ENCODE measurements around the gene ANK2.
"Not testable (repeated sequence)": the region's sequence is repeated elsewhere in the genome, so short reads cannot be mapped to it uniquely, and the experiment has no call there.

ANK2 gene

DNA sequence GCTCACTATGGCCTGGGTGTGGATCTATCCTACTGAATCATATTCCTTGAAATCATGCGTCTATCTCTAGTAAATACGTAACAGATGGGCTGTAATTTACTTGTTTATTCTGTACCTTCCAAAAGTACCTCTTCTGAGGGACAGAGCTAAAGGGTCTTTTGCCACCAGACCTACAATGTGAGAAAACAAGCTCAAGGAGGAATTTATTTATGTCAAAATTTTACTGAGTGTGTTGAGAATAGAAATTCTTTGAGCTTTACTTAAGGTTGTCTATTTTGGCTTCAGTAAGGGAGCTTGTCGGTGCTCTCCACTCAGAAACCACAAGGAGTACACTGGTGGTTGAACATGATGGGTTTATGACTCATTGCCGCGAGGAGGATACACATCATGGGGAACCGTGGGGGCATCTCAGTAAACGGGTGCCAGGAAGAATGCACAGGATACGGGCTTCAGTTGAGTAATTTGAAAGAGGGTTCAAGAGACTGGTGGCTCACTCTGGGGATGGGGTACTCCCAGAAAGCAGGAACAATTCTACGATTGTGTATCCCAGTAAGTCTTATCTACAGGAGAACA, 3.0 kb downstream of the ANK2 start:
- no peak for DNase-seq

DNA sequence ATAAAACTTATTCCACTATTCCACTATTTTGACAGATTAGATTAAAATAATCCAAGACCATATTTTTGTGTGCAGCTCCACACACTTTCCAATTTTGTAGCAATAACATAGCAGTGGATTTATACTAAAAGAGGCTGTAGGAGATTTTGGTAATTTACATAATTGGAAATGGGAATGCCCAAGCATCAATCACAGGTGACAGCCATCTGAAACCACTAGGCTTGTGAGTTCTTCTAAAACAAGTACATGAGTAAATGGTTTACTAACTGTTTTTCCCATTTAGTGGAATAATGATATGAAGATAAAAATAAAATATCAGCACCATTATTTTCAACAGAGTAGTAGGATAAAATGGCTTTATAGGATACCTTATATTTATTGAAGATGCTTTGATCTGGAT, 4.4 kb downstream of the ANK2 start:
- DNase-seq: no peak

DNA sequence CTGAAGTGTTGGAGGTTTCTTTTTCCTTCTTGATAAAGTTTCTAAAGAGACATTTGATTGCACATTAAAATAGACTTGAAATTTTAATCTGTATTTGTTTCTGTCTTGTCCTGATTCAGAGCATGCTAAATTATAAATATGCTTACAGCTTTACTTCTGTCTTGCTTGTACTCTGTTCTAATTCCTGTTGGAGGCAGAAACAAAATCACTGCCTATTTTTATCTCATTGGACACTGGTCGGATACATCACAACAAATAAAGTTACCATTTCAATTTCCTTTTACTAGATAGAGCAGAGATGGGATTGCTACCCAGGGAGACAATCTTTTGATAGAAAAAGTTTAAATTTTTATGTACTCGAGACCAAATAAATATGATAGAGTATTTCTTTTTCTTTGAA, 6.9 kb downstream of the ANK2 start:
- DNase-seq: no peak

DNA sequence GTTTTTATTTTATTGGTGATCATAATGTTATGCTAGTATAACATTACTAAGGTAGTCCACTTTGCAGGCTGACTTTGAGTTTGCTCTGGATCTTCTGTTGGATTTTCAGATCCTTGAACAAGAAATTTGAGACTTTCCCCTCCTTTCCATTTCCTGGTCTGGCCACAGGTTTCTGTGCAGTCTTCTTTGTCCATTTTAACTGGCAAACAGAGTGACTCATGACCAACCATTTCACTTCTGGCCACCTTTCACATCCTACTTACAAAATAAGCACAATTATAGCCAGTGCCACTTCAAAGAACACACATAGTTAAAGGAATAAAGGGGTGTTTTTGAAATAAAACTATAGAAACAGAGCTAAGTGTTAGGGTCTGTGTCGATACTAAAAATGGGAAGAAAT, 8.4 kb downstream of the ANK2 start:
- DNase-seq: no peak

DNA sequence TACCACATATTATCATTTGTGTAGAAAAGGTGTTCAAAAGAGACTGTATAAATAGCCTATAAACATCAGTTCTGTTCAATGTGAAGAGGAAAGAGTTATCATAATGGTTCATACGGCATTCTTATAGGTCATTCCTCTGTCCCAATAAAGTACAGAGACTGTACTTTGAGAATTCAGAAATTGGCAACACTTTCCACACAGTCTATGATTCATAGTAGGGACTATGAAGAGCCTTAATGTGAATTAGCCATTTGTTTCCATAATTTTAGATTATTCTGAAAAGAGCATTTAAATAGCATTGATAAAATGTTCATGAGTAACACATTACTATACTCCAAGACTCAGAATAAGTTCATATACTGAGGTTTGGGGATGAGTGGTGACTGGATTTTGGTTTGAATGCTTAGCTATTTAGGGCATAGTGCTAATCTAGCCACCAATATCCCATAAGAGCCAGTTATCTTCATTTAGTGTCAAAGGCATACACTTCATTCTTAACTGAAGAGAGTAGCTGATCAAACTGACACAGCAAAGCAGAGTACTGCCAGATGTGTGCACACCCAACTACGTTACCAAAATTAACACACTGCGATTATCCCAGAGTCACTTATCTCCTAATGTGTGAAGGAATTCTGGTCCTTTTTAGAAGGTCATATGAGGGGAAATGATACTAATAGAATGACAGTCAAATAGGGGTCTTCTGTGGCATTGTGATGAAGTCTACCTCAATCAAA, 10.2 kb downstream of the ANK2 start:
- no peak for DNase-seq

DNA sequence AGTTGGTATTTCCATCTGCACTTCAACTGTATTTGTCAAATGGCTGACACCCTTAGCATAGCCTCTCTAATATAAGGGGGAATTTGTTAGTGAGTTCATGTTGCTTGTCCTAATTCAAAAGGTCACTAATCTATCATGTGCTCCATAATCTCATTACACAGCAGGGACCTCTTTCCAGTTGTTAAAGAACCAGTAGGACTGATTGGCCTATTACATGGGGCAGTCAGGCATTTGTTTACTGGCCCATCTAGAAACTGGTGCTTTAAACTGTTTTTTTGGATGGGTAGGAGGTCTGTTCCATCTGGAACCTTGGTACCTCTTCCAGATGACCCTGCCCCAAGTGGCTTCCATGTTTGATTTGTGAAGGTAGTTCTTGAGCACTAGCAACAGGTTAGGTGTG, 11.4 kb downstream of the ANK2 start:
- no peak for DNase-seq

DNA sequence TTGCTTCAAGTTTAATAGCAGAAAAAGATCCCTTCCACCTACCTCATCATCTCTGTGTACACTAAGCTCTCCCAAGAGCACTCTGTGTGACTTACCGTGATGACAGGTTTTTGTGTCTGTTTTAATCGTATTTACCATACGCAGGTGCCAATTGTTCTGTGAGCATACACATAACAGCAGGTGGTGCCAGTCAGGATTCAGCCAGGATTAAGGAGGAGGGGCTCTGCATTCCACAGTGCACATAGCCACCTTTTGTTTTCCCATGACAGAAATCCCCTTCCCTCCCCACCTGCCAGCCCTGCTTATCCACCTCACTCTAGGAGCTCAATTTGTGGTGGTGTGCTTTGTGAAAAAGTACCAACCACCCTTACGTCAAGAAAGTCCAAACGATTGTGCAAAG, 14.8 kb downstream of the ANK2 start:
- DNase-seq: no peak

DNA sequence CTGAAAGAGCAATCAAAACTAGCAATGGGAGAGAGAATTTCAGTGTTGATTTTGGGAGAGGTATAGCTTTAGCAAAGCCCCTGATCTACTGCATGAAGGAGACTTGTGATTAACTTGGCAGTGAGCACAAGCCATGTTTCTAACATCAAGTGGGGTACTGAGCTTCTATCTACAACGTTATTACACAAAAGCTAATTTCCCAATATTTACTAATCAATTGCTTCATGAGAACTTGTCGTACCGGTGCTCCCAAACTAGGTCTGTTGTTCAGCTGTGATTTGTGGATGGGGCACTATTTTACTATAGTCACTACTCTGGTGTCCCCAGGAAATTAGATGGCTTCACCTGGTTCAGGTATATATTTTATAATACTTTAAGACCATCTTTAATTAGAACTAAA, 16.2 kb downstream of the ANK2 start:
- no peak for DNase-seq

DNA sequence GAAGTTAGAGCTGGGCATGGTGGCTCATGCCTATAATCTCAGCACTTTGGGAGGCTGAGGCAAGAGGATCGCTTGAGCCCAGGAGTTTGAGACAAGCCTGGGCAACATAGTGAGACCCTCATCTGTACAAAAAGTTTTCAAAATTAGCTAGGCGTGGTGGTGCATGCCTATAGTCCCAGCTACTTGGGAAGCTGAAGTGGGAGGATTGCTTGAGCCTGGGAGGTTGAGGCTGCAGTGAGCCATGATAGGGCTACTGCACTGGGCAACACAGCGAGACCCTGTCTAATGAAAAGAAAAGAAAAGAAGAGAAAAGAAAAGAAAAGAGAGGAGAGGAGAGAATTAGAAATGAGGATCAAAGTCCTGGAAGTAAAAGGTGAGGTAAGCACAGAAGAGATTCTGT, 19.3 kb downstream of the ANK2 start:
- not testable (repeated sequence) for DNase-seq

DNA sequence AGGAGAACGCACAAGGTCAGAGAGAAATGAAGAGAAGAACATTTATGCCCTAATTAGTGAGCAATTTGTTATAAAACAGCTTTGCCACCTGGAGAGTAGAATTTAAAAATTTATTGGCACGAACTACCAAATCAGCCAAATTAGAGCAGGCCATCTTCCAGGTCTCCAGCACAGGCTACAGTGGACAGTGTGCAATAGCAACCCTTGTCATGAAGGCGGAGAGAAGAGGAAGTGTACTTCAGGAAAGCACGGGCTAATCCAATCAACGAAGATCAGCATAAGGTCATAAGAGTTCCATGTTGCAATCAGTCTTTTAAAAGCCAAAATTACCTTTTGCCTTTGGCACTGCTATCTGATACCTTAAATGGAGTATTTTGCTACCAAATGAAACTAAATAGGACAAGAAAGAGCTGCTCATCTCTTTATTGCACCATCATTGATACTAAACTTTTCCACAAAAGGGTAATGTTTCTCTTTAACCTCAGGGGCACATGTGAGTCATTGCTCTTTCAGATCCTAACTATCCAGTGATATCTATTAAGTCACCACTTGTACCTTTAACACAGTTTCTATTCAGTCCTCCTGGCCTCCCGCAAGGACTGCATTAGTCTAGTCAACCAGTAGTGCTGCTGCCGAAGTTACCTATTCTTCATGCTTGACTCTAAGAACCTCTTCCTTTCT, 19.9 kb downstream of the ANK2 start:
- DNase-seq: no peak

DNA sequence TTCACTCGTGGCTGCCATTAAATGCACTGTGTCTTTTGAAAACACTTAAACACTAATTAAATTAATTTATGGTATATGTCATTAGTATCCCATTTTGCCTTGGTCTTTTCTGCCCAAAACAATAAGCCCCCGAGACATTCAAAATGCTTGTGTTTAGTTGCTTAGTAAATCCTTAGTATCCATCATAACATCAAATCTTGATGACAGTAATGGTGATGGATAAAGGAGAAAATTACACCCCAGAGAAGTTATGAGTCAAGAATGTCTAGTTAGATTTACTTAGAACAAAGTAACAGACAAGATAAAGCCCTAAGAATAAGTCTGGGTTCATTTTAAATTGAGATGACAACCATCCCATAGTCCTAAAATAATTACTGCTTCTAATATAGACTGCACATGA, 21.3 kb downstream of the ANK2 start:
- no peak for DNase-seq

DNA sequence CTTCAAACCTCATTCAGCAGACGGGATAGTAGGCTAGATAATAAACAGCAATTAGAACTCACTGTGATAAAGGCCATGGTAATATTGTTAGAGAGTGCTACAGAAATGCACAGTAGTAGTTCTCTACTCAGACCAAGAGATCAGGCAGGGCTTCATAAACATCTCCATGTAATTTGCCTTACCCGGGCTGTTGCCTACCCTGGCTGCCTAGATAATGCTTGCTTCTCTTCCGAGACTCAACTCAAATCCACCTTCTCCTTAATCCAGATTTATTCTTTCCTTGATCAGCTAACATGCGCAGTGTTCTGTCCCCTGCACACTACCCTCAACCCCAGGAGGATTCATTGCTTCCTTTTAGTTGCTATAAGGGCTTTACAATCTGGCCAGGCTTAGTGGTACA, 21.8 kb downstream of the ANK2 start:
- DNase-seq: no peak

DNA sequence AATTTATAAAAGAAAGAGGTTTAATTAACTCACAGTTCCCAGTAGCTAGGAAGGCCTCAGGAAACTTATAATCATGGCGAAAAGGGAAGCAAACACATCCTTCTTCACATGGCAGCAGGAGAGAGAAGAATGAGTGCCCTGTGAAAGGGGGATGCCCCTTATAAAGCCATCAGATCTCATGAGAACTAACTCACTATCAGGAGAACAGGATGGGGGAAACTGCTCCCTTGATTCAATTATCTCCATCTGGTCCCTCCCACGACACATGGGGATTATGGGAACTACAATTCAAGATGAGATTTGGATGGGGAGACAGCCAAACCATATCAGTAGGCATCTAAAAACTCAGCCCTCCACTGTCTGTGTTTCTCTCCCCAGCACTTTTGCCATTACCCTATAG, 22.4 kb downstream of the ANK2 start:
- no peak for DNase-seq

DNA sequence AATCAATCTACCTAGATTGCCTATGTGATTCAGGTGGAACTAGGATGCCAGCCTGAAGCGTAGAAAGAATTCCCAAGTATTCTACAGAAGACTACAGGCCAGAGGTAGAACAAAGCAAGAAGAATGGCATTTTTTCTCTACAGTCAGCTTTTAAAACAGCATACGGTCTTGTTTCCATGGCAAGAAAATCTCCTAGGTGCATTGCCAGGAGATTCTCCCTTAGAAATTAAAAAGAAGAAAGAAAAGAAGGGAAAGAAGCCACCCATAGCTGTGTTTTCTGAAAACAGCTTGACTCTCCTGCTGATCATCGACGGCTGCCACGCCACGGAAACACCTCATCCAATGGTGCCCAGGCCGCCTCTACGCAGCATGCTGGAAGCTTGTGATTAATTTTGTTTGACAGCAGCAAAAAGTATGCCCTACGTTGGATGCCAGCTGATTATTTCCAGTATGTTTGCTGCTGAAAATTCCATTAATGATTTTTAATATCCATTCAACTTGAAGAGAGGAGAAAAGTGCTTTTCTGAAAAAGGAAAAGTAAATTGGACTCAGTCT, 24.1 kb downstream of the ANK2 start:
- DNase-seq: no peak

DNA sequence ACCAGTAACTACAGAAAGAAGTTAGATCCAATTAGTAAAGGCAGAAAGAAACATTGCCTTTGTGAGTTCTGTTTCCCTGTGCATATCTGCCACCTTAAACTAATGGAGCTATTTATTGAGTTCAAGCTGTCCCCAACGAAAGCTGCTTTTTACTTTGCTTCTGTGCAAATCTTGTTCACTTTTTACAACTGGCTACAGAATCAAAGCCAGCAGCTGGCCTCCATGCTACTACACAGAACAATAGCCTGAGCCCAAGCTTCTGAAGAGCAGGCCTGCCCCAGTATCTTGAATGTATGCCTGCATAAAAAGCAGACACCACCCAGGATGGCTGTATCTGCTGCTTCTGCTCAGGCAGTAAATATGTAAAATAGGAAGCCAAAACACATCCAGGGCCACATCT, 28.1 kb downstream of the ANK2 start:
- DNase-seq: no peak

DNA sequence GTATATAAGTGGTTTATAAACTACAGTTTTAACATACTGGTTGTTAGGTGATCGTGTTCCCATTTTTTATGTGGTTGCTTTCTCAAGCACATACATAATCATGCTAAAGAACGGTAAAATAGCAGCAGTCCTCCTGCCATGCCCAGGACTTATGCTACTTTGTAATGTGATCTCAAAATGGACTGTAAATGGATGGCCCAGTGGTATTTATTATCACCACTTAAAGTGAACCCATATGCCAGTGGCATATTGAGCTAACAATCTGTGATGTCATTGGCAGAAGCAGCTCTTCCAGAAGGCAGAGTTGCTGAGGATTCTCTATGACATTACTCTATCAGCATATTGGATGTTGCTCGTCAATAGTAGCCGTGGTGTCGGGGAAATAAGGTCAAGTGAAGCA, 28.6 kb downstream of the ANK2 start:
- DNase-seq: no peak

DNA sequence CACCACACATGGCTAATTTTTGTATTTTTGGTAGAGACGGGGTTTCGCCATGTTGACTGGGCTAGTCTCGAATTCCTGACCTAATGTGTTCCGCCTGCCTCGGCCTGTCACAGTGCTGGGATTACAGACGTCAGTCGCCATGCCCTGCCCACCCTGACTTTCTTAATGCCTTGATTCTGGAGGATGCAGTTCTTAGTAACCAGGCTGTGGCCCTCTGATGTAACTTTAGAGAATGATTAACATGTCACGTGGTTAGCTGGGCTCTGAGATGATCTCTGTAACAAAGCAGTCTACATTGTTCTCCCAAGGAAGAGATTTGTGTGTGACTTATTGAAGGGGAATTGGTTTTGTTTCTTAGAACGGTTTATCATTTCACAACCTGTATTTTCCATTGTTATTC, 30.6 kb downstream of the ANK2 start:
- DNase-seq: no peak

DNA sequence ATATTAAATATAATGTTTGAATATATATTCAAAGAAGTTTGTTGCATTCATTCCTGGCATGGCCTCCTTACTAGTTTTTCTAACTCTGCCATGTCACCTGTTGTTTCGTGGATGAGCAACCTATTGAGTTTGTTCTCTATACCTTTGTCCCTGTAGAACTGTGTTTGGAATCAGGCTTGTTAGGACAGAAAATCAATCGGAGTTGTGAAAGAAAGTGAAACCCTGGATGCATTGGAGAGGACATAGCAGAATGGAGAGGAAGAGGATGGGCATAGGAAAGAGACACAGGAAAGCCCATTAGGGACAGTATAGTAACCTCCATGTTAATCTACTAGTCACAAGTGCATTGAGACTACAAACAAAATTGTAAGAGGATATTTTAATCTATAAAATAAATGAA, 31.2 kb downstream of the ANK2 start:
- DNase-seq: no peak

DNA sequence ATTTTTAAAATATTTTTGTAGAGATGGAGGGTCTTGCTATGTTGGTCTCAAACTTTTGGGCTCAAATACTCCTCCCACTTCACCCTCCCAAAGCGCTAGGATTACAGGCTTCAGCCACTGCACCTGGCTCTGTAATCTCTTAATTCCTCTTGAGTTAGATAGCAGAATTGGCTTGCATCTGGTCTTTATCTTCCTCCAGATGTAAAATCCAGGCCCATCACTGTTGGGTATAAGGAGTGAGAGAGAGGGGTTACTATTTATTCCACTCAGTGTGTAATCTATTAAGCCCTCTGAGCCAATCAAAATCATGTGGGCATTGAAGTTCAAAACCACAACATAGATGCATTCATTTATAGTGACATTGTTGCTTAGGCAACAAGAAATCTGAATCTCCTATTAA, 33.9 kb downstream of the ANK2 start:
- DNase-seq: no peak

DNA sequence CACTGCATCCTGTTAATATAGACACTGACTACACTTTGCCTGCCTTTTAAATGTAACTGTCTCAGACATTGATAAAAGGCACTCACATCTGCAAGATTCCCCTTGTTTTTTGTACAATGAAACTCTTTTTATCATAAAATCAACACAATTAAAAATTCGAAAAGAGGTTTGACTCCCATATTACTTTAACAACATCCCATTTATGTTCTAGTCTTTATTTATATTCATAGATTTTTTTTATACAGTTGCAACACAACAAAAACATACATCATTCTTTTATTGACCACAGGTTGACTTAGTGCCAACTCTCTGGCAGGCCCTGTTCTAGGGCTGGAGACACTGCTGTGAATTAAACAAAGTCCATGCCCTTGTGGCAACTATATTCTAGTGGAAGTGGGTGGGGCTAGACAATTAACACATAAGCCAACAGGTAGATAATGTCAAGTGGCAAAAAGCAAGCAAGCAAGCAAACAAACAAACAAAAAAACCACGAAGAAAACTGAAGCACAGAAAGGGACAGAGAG, 36.8 kb downstream of the ANK2 start:
- DNase-seq: no peak

DNA sequence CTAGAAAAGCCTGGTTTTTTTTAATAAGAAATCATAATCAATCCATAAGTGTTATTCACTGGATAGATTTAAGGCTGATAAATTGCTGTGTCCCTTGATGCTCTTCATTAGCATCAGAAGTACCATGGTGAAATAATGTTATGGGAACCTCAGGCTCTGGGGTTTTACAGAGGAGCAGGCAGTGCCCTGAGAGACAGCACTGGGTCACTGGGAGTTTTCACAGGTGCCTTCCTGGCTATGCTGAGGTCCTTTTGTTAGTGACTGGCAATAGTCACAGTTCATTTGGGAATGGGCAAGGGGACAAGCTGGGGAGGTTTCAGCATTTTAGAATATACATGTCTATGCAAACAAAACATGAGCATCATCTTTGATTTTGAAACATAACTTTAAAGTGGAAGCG, 38.6 kb downstream of the ANK2 start:
- DNase-seq: no peak

DNA sequence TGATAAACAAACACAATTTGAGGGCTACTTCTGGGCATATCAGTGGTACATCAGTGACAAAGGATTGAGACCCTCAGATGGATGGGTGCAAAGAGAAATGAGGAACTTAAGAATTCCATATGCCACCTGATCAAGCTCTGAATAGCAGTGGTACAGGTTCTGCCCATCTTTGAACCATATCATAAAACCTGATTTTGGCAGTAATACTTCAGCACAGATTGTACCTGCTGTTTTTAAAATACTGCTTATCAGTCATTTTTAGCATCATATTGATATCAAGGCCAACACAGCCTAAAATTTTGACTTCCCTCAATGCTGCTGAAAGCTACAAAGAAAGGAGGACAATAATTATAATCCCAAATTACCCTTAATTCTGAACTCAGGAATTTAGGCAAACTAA, 41.5 kb downstream of the ANK2 start:
- no peak for DNase-seq

DNA sequence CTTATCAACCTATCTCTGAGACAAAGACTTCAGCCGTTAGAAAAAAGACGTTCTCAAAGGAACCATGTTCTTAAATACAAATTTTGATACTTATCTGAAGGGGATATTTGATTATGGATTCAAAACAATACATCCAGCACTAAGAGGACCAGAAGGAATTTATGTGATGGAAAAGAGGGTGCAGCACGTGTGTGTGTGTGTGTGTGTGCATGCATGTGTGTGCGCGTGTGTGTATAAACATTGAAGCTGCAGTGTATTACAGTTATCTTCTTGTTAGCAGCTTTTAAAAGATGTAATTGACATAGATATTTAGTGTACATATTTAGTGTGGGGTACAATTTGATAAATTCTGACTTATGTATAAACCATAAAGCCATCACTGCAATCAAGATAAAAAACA, 44.9 kb downstream of the ANK2 start:
- no peak for DNase-seq

DNA sequence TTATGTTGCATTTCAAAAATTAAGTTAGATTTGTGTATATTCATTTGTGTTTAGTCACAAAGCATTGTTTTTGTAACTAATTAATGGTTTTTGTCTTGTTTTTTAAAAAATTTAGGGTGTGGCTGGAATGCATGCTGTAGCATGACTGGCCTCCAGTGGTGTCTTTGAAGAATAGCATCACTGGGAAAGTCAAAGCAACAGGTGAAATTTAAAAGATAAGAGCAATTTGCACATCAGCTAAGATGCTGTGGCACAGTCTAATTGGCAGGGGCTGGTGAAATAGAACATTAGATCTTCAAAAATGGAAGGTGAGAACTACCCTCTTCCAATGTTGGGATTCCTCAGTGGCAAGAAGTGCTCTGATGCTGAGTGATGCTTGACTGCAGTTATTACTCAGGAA, 45.3 kb downstream of the ANK2 start:
- DNase-seq: no peak
